ENCODE measurements around the gene EVX2. TPM values are rescaled to one million over a fixed set of nuclear protein-coding genes. Genes with fewer than 3 reads are reported as not detected.

EVX2 gene
- total RNA-seq, 2 donors from 2014 or later = not detected

DNA sequence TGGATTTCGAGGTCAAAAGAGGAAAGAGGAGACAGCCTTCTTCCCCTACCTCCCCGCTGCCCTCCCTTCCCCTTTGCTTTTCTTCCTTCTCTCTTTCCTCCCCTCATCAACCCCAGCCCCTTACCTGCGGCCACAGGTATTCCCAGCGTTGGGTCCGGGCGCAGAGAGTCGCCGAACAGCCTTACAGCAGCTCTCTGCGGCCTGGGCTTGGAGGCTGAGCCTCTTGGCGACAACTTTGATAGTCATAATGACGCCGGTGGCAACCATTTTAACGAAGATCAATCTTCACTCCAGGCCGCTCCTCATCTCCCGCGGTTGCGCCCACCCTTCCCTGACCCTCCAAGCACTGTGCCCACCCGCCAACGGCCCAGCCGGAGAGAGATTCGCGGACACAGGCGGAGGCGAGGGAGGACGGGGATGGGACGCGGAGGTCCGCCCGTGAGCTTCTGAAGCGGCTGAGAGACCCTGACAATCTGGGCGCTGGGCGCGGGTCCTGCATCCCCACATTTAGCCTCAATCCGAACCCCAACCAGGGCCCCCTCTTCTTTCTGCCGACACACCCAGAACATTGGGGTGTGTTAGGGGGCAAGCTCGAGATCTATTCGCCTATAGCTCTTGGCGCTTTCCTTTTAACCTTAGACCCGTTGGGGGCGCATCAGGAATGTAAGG lies 1.5 kb upstream of the EVX2 start:
- ATAC-seq (ENCODE audit: insufficient number of reproducible peaks, low FRiP score, low read depth) (no peak), DNase-seq (ENCODE audit: low spot score) (no peak)
- Histone ChIP-seq H3K27me3 (replicated peaks; ENCODE audit: insufficient read depth) (peaks cover 67% of the 10 kb centered on the region), H3K36me3 (no peaks in the 10 kb centered on the region), H3K4me3 (no peak overlapping the region), H3K9me3 (no peaks in the 10 kb centered on the region), H3K27ac (no peak overlapping the region), H3K4me1 (ENCODE audit: control insufficient read depth in 1 of 2, low read depth in 2 of 2) (peaks cover 4 to 14% of the 10 kb centered on the region in 2 donors)
- TF ChIP-seq, protein P1, sequence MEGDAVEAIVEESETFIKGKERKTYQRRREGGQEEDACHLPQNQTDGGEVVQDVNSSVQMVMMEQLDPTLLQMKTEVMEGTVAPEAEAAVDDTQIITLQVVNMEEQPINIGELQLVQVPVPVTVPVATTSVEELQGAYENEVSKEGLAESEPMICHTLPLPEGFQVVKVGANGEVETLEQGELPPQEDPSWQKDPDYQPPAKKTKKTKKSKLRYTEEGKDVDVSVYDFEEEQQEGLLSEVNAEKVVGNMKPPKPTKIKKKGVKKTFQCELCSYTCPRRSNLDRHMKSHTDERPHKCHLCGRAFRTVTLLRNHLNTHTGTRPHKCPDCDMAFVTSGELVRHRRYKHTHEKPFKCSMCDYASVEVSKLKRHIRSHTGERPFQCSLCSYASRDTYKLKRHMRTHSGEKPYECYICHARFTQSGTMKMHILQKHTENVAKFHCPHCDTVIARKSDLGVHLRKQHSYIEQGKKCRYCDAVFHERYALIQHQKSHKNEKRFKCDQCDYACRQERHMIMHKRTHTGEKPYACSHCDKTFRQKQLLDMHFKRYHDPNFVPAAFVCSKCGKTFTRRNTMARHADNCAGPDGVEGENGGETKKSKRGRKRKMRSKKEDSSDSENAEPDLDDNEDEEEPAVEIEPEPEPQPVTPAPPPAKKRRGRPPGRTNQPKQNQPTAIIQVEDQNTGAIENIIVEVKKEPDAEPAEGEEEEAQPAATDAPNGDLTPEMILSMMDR (IDR thresholded peaks at IDR 0.05) = no peak

DNA sequence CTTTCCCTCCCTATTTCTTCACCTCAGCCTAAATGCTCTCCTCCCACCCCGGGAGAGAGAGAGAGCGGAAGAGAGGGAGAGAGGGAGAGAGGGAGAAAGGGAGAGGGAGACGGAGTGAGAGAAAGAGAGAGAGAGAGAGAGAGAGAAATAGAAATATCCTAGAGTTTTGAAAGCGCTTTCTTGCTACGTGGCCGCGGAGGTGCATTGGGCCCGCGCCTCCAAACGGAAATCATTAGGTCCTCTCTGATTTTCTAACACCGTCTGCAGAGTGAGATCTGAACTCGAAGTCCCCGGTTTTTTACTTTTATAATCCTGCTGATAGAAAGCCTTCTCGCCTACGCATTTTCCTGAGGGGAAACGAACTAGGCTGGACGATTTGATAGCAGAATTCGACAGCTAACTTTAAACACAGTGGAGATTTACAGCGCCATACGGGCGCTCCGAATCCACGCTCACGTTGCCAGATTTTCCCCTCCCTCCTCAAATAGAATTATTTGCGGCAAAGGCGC lies 903 bp upstream of the EVX2 start:
- peaks cover 64% of the 10 kb centered on the region for H3K27me3 ChIP-seq (replicated peaks; ENCODE audit: insufficient read depth)
- peaks cover 4 to 19% of the 10 kb centered on the region in 2 donors for H3K4me1 ChIP-seq (ENCODE audit: control insufficient read depth in 1 of 2, low read depth in 2 of 2)
- ATAC-seq (ENCODE audit: insufficient number of reproducible peaks, low FRiP score, low read depth) (no peak), DNase-seq (ENCODE audit: low spot score) (no peak)
- H3K27ac ChIP-seq = no peak overlapping the region
- no peaks in the 10 kb centered on the region for H3K36me3 ChIP-seq
- no peaks in the 10 kb centered on the region for H3K9me3 ChIP-seq
- H3K4me3 ChIP-seq = no peak overlapping the region
- TF ChIP-seq, protein P1 (IDR thresholded peaks at IDR 0.05) = no peak

DNA sequence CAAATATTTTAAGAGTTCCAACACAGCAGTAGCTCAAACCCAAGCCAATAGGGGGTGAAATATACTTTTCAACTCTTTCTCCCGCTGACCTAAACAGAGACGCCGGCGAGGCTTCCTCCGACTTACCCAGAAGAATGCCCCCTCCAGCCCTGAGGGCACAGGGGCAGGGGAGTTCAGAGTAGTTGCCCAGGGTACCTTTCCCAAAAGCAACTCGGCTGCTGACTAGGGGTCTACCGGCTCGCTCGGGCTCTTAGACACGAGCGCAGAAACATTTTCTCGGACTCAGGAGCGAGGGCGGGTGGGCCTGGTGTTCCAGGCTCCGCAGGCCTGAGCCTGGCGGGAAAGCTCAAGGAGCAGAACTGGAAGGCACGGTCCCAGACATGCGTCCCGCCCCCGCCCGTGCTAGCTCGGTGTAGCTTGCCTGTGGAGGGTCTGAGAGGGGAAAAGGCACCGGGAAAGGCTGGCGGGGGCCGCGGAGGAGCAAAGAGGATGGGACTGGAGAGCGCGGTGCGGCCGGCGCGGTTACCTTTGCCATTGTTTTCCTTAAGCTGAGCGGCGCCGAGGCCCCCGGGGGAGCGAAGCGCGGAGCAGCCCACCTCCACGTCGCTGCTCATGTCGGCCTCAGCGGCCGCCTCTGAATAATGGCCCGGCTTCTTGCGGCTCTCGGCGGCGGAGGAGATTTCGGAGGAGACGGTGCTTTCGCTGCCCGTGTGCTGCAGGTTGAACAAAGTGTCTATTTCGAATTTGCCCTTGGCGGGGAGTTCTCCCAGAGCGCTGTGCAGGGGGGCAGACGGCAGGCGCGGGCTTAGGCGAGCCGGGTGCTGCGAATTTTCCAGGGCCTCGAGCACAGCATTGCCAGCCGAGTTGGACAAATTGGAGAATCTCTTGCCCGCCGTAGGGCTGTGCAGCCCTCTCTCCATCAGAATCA lies 674 bp downstream of the EVX2 start:
- Histone ChIP-seq H3K4me1 (ENCODE audit: control insufficient read depth in 1 of 2, low read depth in 2 of 2) (peaks cover 4 to 23% of the 10 kb centered on the region in 2 donors), H3K4me3 (no peak overlapping the region)
- no peak for DNase-seq (ENCODE audit: low spot score)

DNA sequence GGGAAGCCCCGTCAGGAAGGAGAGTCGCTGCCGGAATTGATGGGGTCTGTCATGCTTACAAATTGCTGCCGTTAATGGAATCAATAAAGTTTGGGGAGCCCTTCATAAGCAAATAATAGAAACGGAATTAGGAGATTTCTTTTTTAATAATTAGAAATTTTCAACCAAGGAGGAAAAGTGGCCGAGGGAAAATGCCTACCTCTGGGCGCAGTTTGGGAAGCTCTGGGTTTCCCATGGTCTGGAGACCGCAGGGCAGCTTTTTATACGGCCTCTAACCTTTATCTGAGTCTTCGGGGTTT lies 1.3 kb downstream of the EVX2 start:
- ATAC-seq (ENCODE audit: insufficient number of reproducible peaks, low FRiP score, low read depth) = no peak

More for the DNA sequence above, 674 bp downstream of the EVX2 start:
- H3K27ac ChIP-seq = no peak overlapping the region
- peaks cover 74% of the 10 kb centered on the region for H3K27me3 ChIP-seq (replicated peaks; ENCODE audit: insufficient read depth)
- TF ChIP-seq, protein P1 (IDR thresholded peaks at IDR 0.05) = no peak
- ATAC-seq (ENCODE audit: insufficient number of reproducible peaks, low FRiP score, low read depth) = no peak
- no peaks in the 10 kb centered on the region for H3K9me3 ChIP-seq
- H3K36me3 ChIP-seq = no peaks in the 10 kb centered on the region

More for the DNA sequence above, 1.3 kb downstream of the EVX2 start:
- Histone ChIP-seq H3K4me3 (no peak overlapping the region), H3K27ac (peak overlapping the region in 1 of 2 donors; percentile 5), H3K36me3 (no peaks in the 10 kb centered on the region), H3K27me3 (replicated peaks; ENCODE audit: insufficient read depth) (peaks cover 75% of the 10 kb centered on the region), H3K9me3 (no peaks in the 10 kb centered on the region), H3K4me1 (ENCODE audit: control insufficient read depth in 1 of 2, low read depth in 2 of 2) (peaks cover 4 to 19% of the 10 kb centered on the region in 2 donors)
- TF ChIP-seq, protein P1 (IDR thresholded peaks at IDR 0.05) = no peak
- DNase-seq (ENCODE audit: low spot score) = no peak
